K562 (cell line): ENCODE measurements around the gene LMOD1. TPM values are rescaled to one million over a fixed set of nuclear protein-coding genes. Genes with fewer than 3 reads are reported as not detected.
A peak's percentile ranks its signal among the peaks of the same experiment; 100 is the strongest.

Experiments
- ATAC-seq: fragments of 200-7000 bp; cut with Tn5 transposase; 3 replicates; pipeline ENCODE4 v1.9.1; 2020; ENCODE audit warnings: moderate library complexity
- BruUV-seq: library from RNA; stranded (reverse); fragments of 400-500 nt; replicated peaks from 2 replicates; lab custom pipeline; 2021; lab: Mats Ljungman, UMichigan
- CTCF ChIA-PET: fragments of 300-600 bp; formaldehyde crosslinking; extraction: SDS; loops from one replicate; lab custom pipeline; 2021; ENCODE audit warnings: low intra/inter-chr PET ratio; lab: Yijun Ruan, JAX
- POLR2A ChIA-PET: fragments of 300-600, 350-650 bp; sonication (Branson Sonifier 250); formaldehyde crosslinking; extraction: SDS; loops from one replicate; lab custom pipeline; 2021; ENCODE audit warnings: antibody characterized with exemption, inconsistent platforms; lab: Yijun Ruan, JAX
- DNase-seq, 4 experiments: peaks; one replicate each; pipeline versions ENCODE4 v3.0.0 to v3.0.0-alpha.2; 2011 to 2018; ENCODE audit warnings: low spot score in 3 of 4, mixed read lengths in 3 of 4; ENCODE audit errors: extremely low read depth in 1 of 4
- FAIRE-seq: peaks from 2 replicates; lab custom pipeline; 2011; peaks lifted over from hg19 to GRCh38; lab: Jason Lieb, UNC
- H2AFZ ChIP-seq: 2 replicates; pipeline ENCODE4 v1.6.0; 2011; ENCODE audit warnings: low read depth, low read length, control low read depth, inconsistent platforms
- H3K27ac ChIP-seq: fragments of 200-600 bp; 3 replicates; pipeline ENCODE4 v1.8.0; 2011; ENCODE audit warnings: low read depth, mild to moderate bottlenecking, control low read depth, inconsistent platforms, low read length, moderate library complexity, mixed read lengths; ENCODE audit errors: extremely low read depth
- H3K27me3 ChIP-seq, 2 experiments: fragments of 300-600 bp in 1 of 2; 2 replicates in 1 of 2; 3 replicates in 1 of 2; pipeline versions ENCODE4 v1.6.0 to v1.8.0; 2011; ENCODE audit warnings: inconsistent platforms in 2 of 2, low read length in 2 of 2, mild to moderate bottlenecking in 1 of 2, mixed read lengths in 1 of 2, moderate library complexity in 1 of 2; ENCODE audit not compliant: control insufficient read depth in 2 of 2, insufficient read depth in 2 of 2
- H3K36me3 ChIP-seq: fragments of 300-600 bp; 3 replicates; pipeline ENCODE4 v1.8.0; 2011; ENCODE audit warnings: mild to moderate bottlenecking, low read length, inconsistent platforms; ENCODE audit not compliant: control insufficient read depth, insufficient read depth
- H3K4me1 ChIP-seq, 2 experiments: fragments of 200-600 bp in 1 of 2; replicated peaks in 1 of 2; 2 replicates in 1 of 2; 3 replicates in 1 of 2; pipeline versions ENCODE4 v1.5.1 to v1.8.0; 2011; ENCODE audit warnings: inconsistent platforms in 2 of 2, low read length in 2 of 2, mild to moderate bottlenecking in 1 of 2, mixed read lengths in 1 of 2, moderate library complexity in 1 of 2; ENCODE audit not compliant: control insufficient read depth in 2 of 2, insufficient read depth in 2 of 2
- H3K4me2 ChIP-seq: 2 replicates; pipeline ENCODE4 v1.6.1; 2011; ENCODE audit warnings: low read length, control low read depth, inconsistent platforms, mixed read lengths; ENCODE audit not compliant: insufficient read depth
- H3K4me3 ChIP-seq: fragments of 200-600 bp; sonication (generic), shearing (Covaris generic); 2 replicates; pipeline ENCODE4 v1.5.1; 2016; ENCODE audit warnings: control low read depth, inconsistent platforms
- H3K79me2 ChIP-seq: fragments of 200-600 bp; 3 replicates; pipeline ENCODE4 v1.8.0; 2011; ENCODE audit warnings: low read length, inconsistent platforms; ENCODE audit not compliant: control insufficient read depth, insufficient read depth
- H3K9ac ChIP-seq, 2 experiments: 2 replicates each; pipeline versions ENCODE4 v1.6.0 to v1.6.1; 2011; ENCODE audit warnings: low read depth in 2 of 2, low read length in 2 of 2, control low read depth in 1 of 2, inconsistent platforms in 1 of 2, mild to moderate bottlenecking in 1 of 2, mixed read lengths in 1 of 2; ENCODE audit not compliant: insufficient read depth in 1 of 2
- H3K9me1 ChIP-seq: one replicate; pipeline ENCODE4 v1.6.0; 2011; ENCODE audit warnings: inconsistent platforms, mild to moderate bottlenecking, low read length, moderate library complexity; ENCODE audit not compliant: control insufficient read depth, insufficient read depth
- H3K9me3 ChIP-seq: replicated peaks from 2 replicates; pipeline ENCODE4 v1.5.1; 2011; ENCODE audit warnings: low read depth, low read length, inconsistent platforms; ENCODE audit not compliant: control insufficient read depth, insufficient read depth
- H4K20me1 ChIP-seq: replicated peaks from 2 replicates; pipeline ENCODE4 v1.6.1; 2011; ENCODE audit warnings: low read length, inconsistent platforms, mixed read lengths; ENCODE audit not compliant: control insufficient read depth, insufficient read depth
- BMI1 ChIP-seq: fragments of 150-350 bp; IDR thresholded peaks from 2 replicates; pipeline ENCODE4 v1.6.1; 2014; ENCODE audit warnings: low read length
- FOXM1 ChIP-seq, 2 experiments: fragments of 450-650 bp in 1 of 2; sonication (generic) in 1 of 2; formaldehyde crosslinking in 1 of 2; IDR thresholded peaks; 2 replicates each; pipeline versions ENCODE4 v1.6.1 to v1.9.0; 2017 to 2022; ENCODE audit warnings: low read depth in 2 of 2, mild to moderate bottlenecking in 2 of 2, missing genetic modification reagents in 1 of 2, moderate library complexity in 1 of 2
- GABPB1 ChIP-seq: sonication (generic); formaldehyde crosslinking; IDR thresholded peaks from 2 replicates; pipeline ENCODE4 v1.8.0; 2022; ENCODE audit warnings: mild to moderate bottlenecking, missing genetic modification reagents
- HOMEZ ChIP-seq: fragments of 250-450 bp; sonication (Bioruptor Pico); IDR thresholded peaks from 2 replicates; pipeline ENCODE4 v1.4.0; 2020; ENCODE audit warnings: mild to moderate bottlenecking, moderate library complexity
- MAX ChIP-seq: sonication (generic); formaldehyde crosslinking; IDR thresholded peaks from 2 replicates; pipeline ENCODE4 v1.9.0; 2022; ENCODE audit warnings: mild to moderate bottlenecking, missing genetic modification reagents
- MBD2 ChIP-seq: sonication (generic); IDR thresholded peaks from 2 replicates; pipeline ENCODE4 v1.6.1; 2016; ENCODE audit warnings: low read depth, borderline replicate concordance
- RCOR1 ChIP-seq, 2 experiments: IDR thresholded peaks; 2 replicates each; pipeline ENCODE4 v1.6.1; 2012; ENCODE audit warnings: low read depth in 2 of 2, low read length in 2 of 2, borderline replicate concordance in 1 of 2, improper control_type of control experiment in 1 of 2
- RUNX1 ChIP-seq: sonication (generic); IDR thresholded peaks from 2 replicates; pipeline ENCODE4 v1.6.1; 2016; ENCODE audit warnings: antibody characterized with exemption, low read depth
- SPI1 ChIP-seq: IDR thresholded peaks from 2 replicates; pipeline ENCODE4 v1.6.1; 2011; ENCODE audit warnings: low read depth, low read length, control low read depth, borderline replicate concordance
- TEAD2 ChIP-seq: fragments of 450-650 bp; IDR thresholded peaks from 2 replicates; pipeline ENCODE4 v1.6.1; 2016; ENCODE audit warnings: missing genetic modification characterization, control low read depth, missing compliant biosample characterization
- ZC3H4 ChIP-seq: sonication (generic); formaldehyde crosslinking; IDR thresholded peaks from 2 replicates; pipeline ENCODE4 v1.9.0; 2021; ENCODE audit warnings: missing genetic modification reagents, borderline replicate concordance
- ZEB2 ChIP-seq: fragments of 450-650 bp; IDR thresholded peaks from 2 replicates; pipeline ENCODE4 v1.6.1; 2016
- ZNF124 ChIP-seq: sonication (generic); formaldehyde crosslinking; IDR thresholded peaks from 2 replicates; pipeline ENCODE4 v1.8.1; 2022; ENCODE audit warnings: missing genetic modification reagents
- ZNF311 ChIP-seq: fragments of 250-450 bp; sonication (Bioruptor Pico); IDR thresholded peaks from 2 replicates; pipeline ENCODE4 v1.4.0; 2020; ENCODE audit warnings: mild to moderate bottlenecking, moderate library complexity
- ZNF551 ChIP-seq: fragments of 250-450 bp; sonication (Bioruptor Pico); IDR thresholded peaks from 2 replicates; pipeline ENCODE4 v1.5.0; 2021; ENCODE audit warnings: mild to moderate bottlenecking, moderate library complexity
- ZNF589 ChIP-seq: fragments of 200-800 bp; sonication (Bioruptor generic); IDR thresholded peaks from 2 replicates; pipeline ENCODE4 v1.6.1; 2016; ENCODE audit warnings: low read depth, missing genetic modification characterization, missing compliant biosample characterization
- WGBS: fragments of 100-300 bp; shearing (Covaris generic); methylation state at CpG from one replicate; pipeline ENCODE4 v1.1.6; 2016; ENCODE audit warnings: low coverage, mixed read lengths; ENCODE audit not compliant: insufficient coverage; ENCODE audit errors: missing lambda C conversion rate; 5-methylcytosine and 5-hydroxymethylcytosine counted together
- in situ Hi-C: fragments of 300-500 bp; cut with MboI; formaldehyde crosslinking; loops from 4 replicates; pipeline ENCODE4 v1.15.0; 2018; ENCODE audit warnings: inconsistent platforms, mixed read lengths
- intact Hi-C: fragments of 100-400 bp; cut with micrococcal nuclease; formaldehyde crosslinking; loops from 2 replicates; pipeline ENCODE4 v1.14.2; 2022
- polyA plus RNA-seq, 8 experiments: library from polyadenylated mRNA; depleted of rRNA in 4 of 8; stranded (reverse) in 5 of 8; unstranded in 3 of 8; fragments of >200 nt; fragmentation: Nextera tagmentation in 2 of 8; fragmentation: Illumina TruSeq in 1 of 8; extraction: Ambion mirVana in 2 of 8; extraction: Trizol in 1 of 8; gene quantifications; 2 replicates each; pipeline versions ENCODE4 v1.2.1 to v1.2.3, GENCODE V29; 2011 to 2014; ENCODE audit warnings: inconsistent platforms in 1 of 8, missing spikeins in 1 of 8
- total RNA-seq, 7 experiments: library from RNA; depleted of rRNA in 6 of 7; stranded (reverse); fragments of >200 nt in 6 of 7; fragmentation: Illumina TruSeq in 2 of 7; extraction: Trizol in 2 of 7; gene quantifications; 2 replicates each; pipeline versions ENCODE4 v1.2.1 to v1.2.3, GENCODE V29; 2011 to 2021; ENCODE audit warnings: low replicate concordance in 1 of 7
- TF ChIP-seq, protein P1 (sequence below): fragments of 450-650 bp; formaldehyde crosslinking; conservative IDR thresholded peaks from 2 replicates; pipeline ENCODE4 v1.4.0; 2022; ENCODE audit warnings: mild to moderate bottlenecking, missing genetic modification characterization

Gene LMOD1
- total and polyA plus RNA-seq, 9 of the 15 experiments (the other 6 are each of a cell fraction or from before 2014, with no cell fraction given), result 0.03 to 0.54 (median 0.38) TPM; not detected in 1

DNA sequence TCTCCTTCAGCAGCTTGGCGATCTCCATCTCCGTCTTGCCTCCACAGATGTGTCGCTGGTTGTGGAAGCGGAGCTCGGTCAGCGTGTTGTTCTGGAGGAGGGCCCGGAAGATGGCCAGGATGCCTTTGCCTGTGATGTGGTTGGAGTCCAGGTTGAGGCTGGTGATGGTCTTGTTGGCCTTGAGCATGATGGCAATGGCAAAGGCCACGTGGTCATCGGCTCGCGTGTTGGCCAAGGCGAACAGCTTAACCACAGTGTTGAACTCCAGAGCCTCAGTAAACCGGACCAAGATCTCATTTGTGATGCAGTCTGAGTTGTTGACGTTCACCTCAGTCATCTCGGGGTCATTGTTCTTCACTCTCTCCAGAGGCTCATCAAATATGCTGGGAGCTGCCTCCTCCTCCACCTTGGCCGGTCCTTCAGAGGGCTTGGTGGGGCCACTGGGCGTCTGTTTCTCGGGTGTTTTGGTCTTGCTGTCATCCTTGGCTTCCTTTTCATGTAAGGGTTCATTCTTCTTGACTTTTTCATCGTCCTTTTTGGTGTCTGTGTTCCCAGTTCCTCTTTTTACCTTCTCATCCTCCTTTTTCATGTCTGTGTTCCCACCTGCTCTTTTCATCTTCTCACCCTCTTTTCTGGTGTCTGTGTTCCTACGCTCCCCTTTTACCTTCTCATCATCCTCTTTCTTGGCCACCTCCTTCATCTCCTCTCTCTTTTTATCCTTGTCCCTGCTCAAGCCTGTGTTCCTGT is 46.5 kb downstream of the LMOD1 start:
- CTCF ChIA-PET, result no interaction called here
- in situ Hi-C loops (no loop called here), intact Hi-C loops (no loop called here)
- no peaks in the 10 kb centered on the region; the same call in 1 of the 2 replicates for H4K20me1 ChIP-seq
- H3K9me3 ChIP-seq, result no peaks in the 10 kb centered on the region
- DNase-seq, result no peak
- peak overlapping the region; percentile 38; the same call in 1 of the 2 replicates for H2AFZ ChIP-seq
- H3K36me3 ChIP-seq, result no peaks in the 10 kb centered on the region
- no peak overlapping the region for H3K4me3 ChIP-seq
- H3K27me3 ChIP-seq, result peaks cover 0 to 21% of the 10 kb centered on the region in 2 experiments; a peak in 3 of 5 replicates
- 27% methylated on average over 20 of the region's 20 CpGs for WGBS
- no peak overlapping the region for H3K4me2 ChIP-seq
- H3K79me2 ChIP-seq, result no peaks in the 10 kb centered on the region
- no peak overlapping the region for H3K27ac ChIP-seq
- POLR2A ChIA-PET, result interaction anchor here (0.6 to 1.8 kb wide), 4 partner anchors 14 to 69 kb away, joined by 3 to 6 read pairs (median 5); partner anchors contain the start of gene TIMM17A
- ATAC-seq, result no peak
- no peak for FAIRE-seq
- peaks cover 3 to 8% of the 10 kb centered on the region in 2 experiments; a peak in 2 of 5 replicates for H3K4me1 ChIP-seq
- no TSS peak for BruUV-seq
- H3K9me1 ChIP-seq, result no peaks in the 10 kb centered on the region
- peak overlapping the region in 1 of 2 experiments; percentile 29; a peak in 1 of 4 replicates for H3K9ac ChIP-seq
- TF ChIP-seq RCOR1 (IDR thresholded peaks at IDR 0.05; ENCODE audit: borderline replicate concordance in 1 of 2, low read depth in 2 of 2, low read length in 2 of 2) (no peak), ZEB2 (no peak), TEAD2 (no peak), FOXM1 (IDR thresholded peaks at IDR 0.05; ENCODE audit: low read depth) (no peak), FOXM1 (CRISPR knock-in tag; IDR thresholded peaks at IDR 0.05; ENCODE audit: low read depth) (no peak), HOMEZ (no peak), SPI1 (peak; percentile 95), BMI1 (no peak), ZNF551 (no peak), ZC3H4 (CRISPR knock-in tag) (no peak), ZNF124 (no peak), RUNX1 (no peak), MAX (CRISPR knock-in tag) (peak; percentile 56), GABPB1 (CRISPR knock-in tag) (no peak), ZNF311 (CRISPR knock-in tag) (no peak), MBD2 (no peak), ZNF589 (CRISPR knock-in tag) (no peak)
- TF ChIP-seq, protein P1, sequence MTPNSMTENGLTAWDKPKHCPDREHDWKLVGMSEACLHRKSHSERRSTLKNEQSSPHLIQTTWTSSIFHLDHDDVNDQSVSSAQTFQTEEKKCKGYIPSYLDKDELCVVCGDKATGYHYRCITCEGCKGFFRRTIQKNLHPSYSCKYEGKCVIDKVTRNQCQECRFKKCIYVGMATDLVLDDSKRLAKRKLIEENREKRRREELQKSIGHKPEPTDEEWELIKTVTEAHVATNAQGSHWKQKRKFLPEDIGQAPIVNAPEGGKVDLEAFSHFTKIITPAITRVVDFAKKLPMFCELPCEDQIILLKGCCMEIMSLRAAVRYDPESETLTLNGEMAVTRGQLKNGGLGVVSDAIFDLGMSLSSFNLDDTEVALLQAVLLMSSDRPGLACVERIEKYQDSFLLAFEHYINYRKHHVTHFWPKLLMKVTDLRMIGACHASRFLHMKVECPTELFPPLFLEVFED, result 0 out of 2 replicates have a peak, but pooled peaks have one; percentile 46
